KG1 (cell line): ENCODE measurements around the gene AMBRA1.
"Not testable (repeated sequence)": the region's sequence is repeated elsewhere in the genome, so short reads cannot be mapped to it uniquely, and the experiment has no call there.

Source experiments
- DNase-seq: peaks from one replicate; lab custom pipeline; 2025; lab: John Stamatoyannopoulos, UW

Gene AMBRA1

GRCh38 chr11:46381819-46382645, 211.8 kb downstream of the AMBRA1 start:
- DNase-seq, result no peak

GRCh38 chr11:46381048-46381818, 212.6 kb downstream of the AMBRA1 start, which contains the start of gene MDK:
MDK (plus strand) TSS chr11:46381669; CDS start chr11:46382058, 389 bp downstream.
- DNase-seq, result no peak

GRCh38 chr11:46380340-46381047, 213.3 kb downstream of the AMBRA1 start:
- DNase-seq, result no peak

DNA sequence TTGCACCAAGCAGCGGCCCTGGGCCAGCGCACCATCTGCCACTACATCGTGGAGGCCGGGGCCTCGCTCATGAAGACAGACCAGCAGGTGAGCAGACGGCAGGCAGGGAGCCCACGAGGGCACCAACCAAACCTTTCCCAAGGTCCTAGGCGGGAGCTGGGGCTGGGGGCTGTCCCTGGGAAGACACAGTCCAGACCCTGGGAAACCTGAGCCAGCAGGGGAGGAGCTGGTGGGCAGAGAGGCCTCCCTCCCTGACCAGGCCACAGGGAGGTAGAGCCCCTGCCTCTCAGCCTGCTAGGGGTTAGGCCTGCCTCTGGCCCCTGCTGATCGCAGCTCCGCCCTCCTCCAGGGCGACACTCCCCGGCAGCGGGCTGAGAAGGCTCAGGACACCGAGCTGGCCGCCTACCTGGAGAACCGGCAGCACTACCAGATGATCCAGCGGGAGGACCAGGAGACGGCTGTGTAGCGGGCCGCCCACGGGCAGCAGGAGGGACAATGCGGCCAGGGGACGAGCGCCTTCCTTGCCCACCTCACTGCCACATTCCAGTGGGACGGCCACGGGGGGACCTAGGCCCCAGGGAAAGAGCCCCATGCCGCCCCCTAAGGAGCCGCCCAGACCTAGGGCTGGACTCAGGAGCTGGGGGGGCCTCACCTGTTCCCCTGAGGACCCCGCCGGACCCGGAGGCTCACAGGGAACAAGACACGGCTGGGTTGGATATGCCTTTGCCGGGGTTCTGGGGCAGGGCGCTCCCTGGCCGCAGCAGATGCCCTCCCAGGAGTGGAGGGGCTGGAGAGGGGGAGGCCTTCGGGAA, 214.1 kb downstream of the AMBRA1 start:
- DNase-seq, result not testable (repeated sequence)

GRCh38 chr11:46378811-46379481, 214.9 kb downstream of the AMBRA1 start:
- no peak for DNase-seq

DNA sequence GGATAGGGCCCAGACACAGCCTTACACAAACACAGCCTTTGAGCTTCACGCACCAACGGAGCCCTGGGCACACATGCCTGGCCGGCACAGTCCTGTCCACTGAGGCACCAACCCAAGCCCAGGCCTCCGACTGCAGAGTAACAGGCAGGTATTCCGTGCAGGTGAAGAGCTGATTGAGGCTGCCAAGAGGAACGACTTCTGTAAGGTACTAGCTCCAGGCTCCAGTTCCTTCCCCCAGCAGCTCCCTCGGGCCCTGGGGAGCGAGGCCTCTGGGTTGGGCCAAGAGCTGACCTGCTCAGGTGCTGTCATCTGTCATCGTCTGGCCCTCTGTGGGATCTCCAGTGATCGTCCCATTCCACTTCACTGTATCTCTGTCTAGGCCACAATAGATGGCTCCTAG, 215.5 kb downstream of the AMBRA1 start:
- DNase-seq, result no peak

GRCh38 chr11:46377831-46378230, 216.0 kb downstream of the AMBRA1 start:
- DNase-seq, result no peak

DNA sequence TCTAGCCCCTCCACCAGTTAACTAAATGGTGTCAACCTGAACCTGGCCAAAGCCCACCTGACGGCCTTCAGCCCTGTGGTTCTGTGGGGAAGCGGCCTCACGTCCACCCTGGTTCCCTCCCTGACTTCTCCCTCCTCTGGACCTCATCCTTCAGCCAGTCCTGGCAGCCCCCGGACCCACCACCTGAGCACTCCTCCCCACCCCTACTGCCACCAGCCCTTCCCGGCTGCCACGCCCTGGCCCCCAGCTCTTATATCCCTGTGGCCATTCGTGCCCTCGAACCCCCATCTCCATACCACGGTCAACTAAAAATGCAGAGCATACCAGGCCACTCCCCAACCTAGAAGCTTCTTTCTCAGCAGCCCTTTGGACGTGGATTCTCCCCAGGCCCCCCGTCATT, 216.5 kb downstream of the AMBRA1 start:
- DNase-seq, result no peak

DNA sequence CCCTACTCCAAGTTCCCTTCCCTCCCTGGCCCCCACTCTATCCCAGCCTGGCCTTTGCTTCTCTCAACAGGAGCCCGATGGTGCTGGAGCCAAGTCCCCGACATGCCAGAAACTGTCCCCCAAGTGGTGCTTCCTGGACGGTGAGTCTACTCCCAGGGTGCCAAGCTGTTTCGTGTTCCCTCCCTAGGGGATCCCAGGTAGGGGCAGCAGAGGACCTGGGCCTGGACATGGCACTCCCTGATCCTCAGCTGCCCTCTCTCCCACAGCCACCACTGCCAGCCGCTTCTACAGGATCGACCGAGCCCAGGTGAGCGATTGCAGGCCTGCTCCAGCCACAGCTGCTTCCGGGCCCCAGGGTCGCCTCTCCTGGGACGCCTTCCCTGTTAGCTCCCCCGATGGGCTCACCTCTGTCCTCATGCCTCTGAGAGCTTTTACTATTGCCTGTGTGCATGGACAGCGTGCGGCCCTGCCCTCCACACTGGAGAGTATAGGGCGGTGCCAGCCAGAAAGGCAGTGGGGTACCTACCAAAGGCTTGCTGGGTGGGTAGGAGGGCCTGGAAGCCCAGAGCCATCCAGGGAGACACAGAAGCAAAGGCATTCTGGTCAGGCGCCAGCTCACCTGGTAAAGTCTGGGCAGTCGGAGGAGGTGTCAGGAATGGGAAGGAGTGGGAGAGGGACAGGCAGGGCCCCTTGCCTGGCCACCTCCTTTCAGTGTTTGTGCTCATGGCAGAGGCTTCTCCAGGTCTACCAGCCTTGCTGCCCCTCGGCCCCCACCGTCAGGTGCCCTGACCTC, 217.4 kb downstream of the AMBRA1 start:
- DNase-seq, result no peak

- DNase-seq, result no peak
Measured at GRCh38 chr11:46375392-46376101, 218.3 kb downstream of the AMBRA1 start.

DNA sequence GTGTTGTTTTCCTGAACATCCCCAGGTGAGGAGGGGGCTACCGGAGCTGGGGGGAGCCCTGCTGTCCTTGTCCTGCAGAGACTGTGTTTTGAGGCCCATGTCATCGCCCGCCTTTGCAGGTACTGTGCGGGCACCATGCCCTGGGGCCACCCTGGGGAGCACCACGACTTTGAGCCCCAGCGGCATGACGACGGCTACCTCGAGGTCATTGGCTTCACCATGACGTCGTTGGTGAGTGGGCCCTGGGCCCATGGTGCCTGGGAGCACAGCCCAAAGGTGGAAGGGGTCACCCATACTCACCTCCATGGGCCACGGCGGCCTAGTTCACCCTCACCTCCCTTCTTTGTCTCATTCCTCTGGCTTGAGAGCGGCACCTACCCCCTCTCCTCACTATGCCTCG, 219.0 kb downstream of the AMBRA1 start:
- DNase-seq, result no peak

- no peak for DNase-seq
Measured at GRCh38 chr11:46373787-46374740, 219.8 kb downstream of the AMBRA1 start.

GRCh38 chr11:46372501-46372900, 221.3 kb downstream of the AMBRA1 start:
- DNase-seq, result not testable (repeated sequence)

- no peak for DNase-seq
Measured at GRCh38 chr11:46372086-46372485, 221.7 kb downstream of the AMBRA1 start.

DNA sequence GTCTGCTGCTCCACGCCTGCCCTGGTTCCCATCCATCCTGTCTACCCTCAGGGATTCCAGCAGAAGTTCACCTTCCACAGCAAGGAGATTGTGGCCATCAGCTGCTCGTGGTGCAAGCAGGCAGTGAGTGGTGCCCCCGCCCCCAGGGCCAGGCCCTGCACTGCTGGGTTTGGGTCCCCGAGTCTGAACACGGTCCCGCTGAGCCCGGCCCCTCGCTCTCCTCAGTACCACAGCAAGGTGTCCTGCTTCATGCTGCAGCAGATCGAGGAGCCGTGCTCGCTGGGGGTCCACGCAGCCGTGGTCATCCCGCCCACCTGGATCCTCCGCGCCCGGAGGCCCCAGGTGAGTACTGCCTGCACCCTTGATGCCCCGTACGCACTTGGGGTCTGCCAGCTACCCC, 222.6 kb downstream of the AMBRA1 start:
- not testable (repeated sequence) for DNase-seq

DNA sequence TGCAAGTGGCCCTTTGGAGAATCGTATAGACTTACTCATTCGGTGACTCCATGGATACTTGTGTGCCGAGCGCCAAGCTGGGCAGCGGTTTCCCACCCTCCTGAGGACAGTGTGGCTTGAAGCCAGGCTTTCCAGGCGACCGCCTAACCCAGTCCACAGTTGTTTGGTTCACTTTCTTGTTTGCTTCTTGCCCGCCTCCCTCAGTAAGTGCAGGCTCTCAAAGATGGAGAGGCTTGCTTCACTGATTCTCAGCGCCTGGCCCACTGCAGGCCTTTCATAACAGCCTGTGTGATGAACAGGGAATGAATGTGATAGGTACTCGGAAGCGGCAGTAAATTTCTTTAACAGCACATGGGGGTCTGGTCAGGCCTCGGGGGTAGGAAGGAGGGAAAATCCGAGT, 223.6 kb downstream of the AMBRA1 start:
- no peak for DNase-seq

DNA sequence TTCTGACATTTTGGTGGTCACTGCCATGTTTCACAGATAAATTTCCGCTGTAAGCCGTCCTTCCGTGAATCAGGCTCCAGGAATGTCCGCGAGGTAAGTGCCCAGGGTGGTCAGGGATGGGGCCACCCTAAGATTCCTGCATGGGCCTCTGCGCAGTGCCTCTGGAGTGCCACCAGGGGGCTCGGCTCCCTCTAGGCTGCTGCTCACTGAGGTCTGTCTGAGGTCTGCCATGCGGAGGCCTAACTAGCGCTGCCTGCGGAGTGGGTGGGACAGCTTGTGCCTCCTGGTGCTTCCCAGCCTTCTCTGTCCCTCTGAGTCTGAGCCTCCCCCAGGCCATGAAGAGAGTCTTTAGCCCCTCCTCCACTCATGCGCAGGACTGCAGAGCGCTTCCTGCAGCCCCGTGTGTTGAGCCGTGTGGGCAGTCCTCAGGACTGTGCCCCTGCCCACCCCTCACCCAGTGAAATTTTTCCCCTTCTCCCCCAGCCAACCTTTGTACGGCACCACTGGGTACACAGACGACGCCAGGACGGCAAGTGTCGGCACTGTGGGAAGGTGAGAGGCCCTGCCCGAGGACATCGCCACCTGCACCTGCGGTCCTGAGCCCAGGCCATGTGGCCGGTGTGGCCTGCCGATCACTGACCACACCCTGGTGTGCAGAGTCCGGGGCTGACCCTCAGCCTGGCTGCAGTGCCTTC, 224.2 kb downstream of the AMBRA1 start:
- DNase-seq, result no peak

GRCh38 chr11:46367916-46368267, 225.9 kb downstream of the AMBRA1 start:
- no peak for DNase-seq
